OCI-LY1 (cell line): ENCODE results near the gene NR6A1.
A peak's percentile ranks its signal among the peaks of the same experiment; 100 is the strongest.

Source experiments
- H2AFZ ChIP-seq: fragments of 200-600 bp; sonication (generic), shearing (Covaris generic); 2 replicates; pipeline ENCODE4 v1.6.0; 2014; ENCODE audit warnings: antibody characterized with exemption, mild to moderate bottlenecking, low read length
- H3F3A ChIP-seq: fragments of 200-600 bp; sonication (generic), shearing (Covaris generic); 2 replicates; pipeline ENCODE4 v1.6.0; 2014; ENCODE audit warnings: mild to moderate bottlenecking, antibody characterized with exemption, low read length, moderate library complexity; ENCODE audit not compliant: insufficient read depth
- H3K27ac ChIP-seq: fragments of 200-600 bp; sonication (generic); 2 replicates; pipeline ENCODE4 v1.5.1; 2014; ENCODE audit warnings: low read length, mixed run types, mild to moderate bottlenecking, low read depth; ENCODE audit not compliant: poor library complexity, severe bottlenecking
- H3K27me3 ChIP-seq: fragments of 200-600 bp; sonication (generic); 2 replicates; pipeline ENCODE4 v1.6.0; 2014; ENCODE audit warnings: antibody characterized with exemption, mild to moderate bottlenecking, low read length, moderate library complexity; ENCODE audit not compliant: insufficient read depth
- H3K36me3 ChIP-seq: fragments of 200-600 bp; sonication (generic); 2 replicates; pipeline ENCODE4 v1.6.1; 2014; ENCODE audit warnings: mild to moderate bottlenecking, antibody characterized with exemption, low read length, moderate library complexity, mixed read lengths; ENCODE audit not compliant: insufficient read depth
- H3K4me1 ChIP-seq: fragments of 200-600 bp; sonication (generic); 2 replicates; pipeline ENCODE4 v1.5.1; 2014; ENCODE audit warnings: mild to moderate bottlenecking, low read length, moderate library complexity; ENCODE audit not compliant: insufficient read depth, severe bottlenecking
- H3K4me2 ChIP-seq: fragments of 200-600 bp; sonication (generic), shearing (Covaris generic); 2 replicates; pipeline ENCODE4 v1.6.1; 2014; ENCODE audit warnings: low read length
- H3K4me3 ChIP-seq: fragments of 200-600 bp; sonication (generic); 2 replicates; pipeline ENCODE4 v1.5.1; 2014; ENCODE audit warnings: low read length, low read depth, mild to moderate bottlenecking, mixed read lengths; ENCODE audit not compliant: poor library complexity, severe bottlenecking
- H3K79me2 ChIP-seq: fragments of 200-600 bp; shearing (Covaris generic); 2 replicates; pipeline ENCODE4 v1.6.1; 2016; ENCODE audit warnings: mixed run types, low read length, mixed read lengths; ENCODE audit not compliant: insufficient read depth
- H3K9ac ChIP-seq: fragments of 200-600 bp; sonication (generic), shearing (Covaris generic); 2 replicates; pipeline ENCODE4 v1.6.1; 2014; ENCODE audit warnings: mild to moderate bottlenecking, low read length, mixed read lengths
- H3K9me2 ChIP-seq: fragments of 200-600 bp; sonication (generic), shearing (Covaris generic); 2 replicates; pipeline ENCODE4 v1.6.1; 2014; ENCODE audit warnings: low read depth, mild to moderate bottlenecking, low read length, mixed read lengths
- H3K9me3 ChIP-seq: fragments of 200-600 bp; shearing (Covaris generic); 2 replicates; pipeline ENCODE4 v1.6.1; 2014; ENCODE audit warnings: low read length, mixed read lengths
- H4K20me1 ChIP-seq: fragments of 200-600 bp; sonication (generic), shearing (Covaris generic); 2 replicates; pipeline ENCODE4 v1.6.0; 2016; ENCODE audit warnings: mild to moderate bottlenecking, low read length; ENCODE audit not compliant: insufficient read depth
- EZH2 ChIP-seq: fragments of 200-600 bp; sonication (generic), shearing (Covaris generic); IDR thresholded peaks from 2 replicates; pipeline ENCODE4 v1.8.0; 2017; ENCODE audit warnings: borderline replicate concordance, mixed run types, mild to moderate bottlenecking, antibody characterized with exemption, low read length, moderate library complexity, mixed read lengths
- TF ChIP-seq, protein P1 (sequence below): fragments of 200-600 bp; sonication (generic), shearing (Covaris generic); IDR thresholded peaks from 2 replicates; pipeline ENCODE4 v1.5.1; 2017; ENCODE audit warnings: mild to moderate bottlenecking, antibody characterized with exemption, low read length, moderate library complexity, mixed read lengths

Gene NR6A1

DNA sequence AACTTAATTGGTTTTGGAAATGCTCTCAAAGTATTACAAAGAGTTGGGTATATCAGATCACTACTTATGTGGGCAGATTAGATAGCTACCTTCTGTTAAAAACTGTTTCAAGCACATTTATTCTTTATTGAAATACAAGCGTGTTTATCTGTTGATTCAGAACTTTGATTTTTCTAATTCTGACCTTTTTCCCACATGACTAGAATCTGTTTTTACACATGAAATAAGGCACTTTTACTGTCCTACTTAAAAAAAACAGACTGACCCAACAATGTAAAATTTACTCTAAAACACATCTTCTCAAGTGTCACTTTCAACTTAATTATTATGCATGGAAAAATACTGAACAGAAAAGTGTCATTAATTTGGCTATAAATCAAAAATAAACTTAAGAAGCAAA lies 4.8 kb downstream of the NR6A1 start:
- no peaks in the 10 kb centered on the region for H3K36me3 ChIP-seq
- H3K4me3 ChIP-seq, result no peak overlapping the region
- H3K27me3 ChIP-seq, result no peaks in the 10 kb centered on the region
- H3K9me3 ChIP-seq, result no peaks in the 10 kb centered on the region
- H2AFZ ChIP-seq, result no peak overlapping the region
- H3K4me2 ChIP-seq, result peak overlapping the region; percentile 34; the same call in 1 of the 2 replicates
- H4K20me1 ChIP-seq, result no peaks in the 10 kb centered on the region
- no peak for TF ChIP-seq EZH2
- TF ChIP-seq, protein P1, sequence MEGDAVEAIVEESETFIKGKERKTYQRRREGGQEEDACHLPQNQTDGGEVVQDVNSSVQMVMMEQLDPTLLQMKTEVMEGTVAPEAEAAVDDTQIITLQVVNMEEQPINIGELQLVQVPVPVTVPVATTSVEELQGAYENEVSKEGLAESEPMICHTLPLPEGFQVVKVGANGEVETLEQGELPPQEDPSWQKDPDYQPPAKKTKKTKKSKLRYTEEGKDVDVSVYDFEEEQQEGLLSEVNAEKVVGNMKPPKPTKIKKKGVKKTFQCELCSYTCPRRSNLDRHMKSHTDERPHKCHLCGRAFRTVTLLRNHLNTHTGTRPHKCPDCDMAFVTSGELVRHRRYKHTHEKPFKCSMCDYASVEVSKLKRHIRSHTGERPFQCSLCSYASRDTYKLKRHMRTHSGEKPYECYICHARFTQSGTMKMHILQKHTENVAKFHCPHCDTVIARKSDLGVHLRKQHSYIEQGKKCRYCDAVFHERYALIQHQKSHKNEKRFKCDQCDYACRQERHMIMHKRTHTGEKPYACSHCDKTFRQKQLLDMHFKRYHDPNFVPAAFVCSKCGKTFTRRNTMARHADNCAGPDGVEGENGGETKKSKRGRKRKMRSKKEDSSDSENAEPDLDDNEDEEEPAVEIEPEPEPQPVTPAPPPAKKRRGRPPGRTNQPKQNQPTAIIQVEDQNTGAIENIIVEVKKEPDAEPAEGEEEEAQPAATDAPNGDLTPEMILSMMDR, result no peak
- no peaks in the 10 kb centered on the region for H3K9me2 ChIP-seq
- peaks cover 4% of the 10 kb centered on the region; the same call in 1 of the 2 replicates for H3K79me2 ChIP-seq
- H3F3A ChIP-seq, result no peaks in the 10 kb centered on the region; the same call in 1 of the 2 replicates
- peaks cover 68% of the 10 kb centered on the region for H3K4me1 ChIP-seq
- H3K27ac ChIP-seq, result no peak overlapping the region
- no peak overlapping the region for H3K9ac ChIP-seq

DNA sequence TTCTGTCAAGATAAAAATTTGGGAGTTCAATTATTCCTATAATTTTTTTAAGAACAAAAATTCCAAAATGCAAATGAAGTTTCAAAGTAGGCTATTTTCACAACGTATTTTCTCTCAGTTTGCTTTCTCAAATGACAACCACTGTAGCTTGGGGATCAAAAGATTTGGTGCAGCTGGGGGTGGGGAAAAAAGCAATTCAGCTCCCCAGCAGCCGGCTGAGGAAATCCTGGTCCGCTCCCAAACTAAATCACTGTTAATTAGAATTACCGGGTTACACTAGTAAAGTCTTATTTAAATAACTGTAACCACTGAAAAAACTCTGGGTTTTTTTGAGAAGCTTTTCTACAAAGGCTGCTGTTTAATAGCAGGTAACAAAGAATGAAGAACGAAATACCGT lies 5.7 kb downstream of the NR6A1 start:
- no peaks in the 10 kb centered on the region for H3K36me3 ChIP-seq
- peak overlapping the region; percentile 7 for H3K4me3 ChIP-seq
- peak overlapping the region; percentile 5 for H3K27ac ChIP-seq
- no peak for TF ChIP-seq EZH2
- TF ChIP-seq, protein P1, result no peak
- H3K9me3 ChIP-seq, result no peaks in the 10 kb centered on the region
- peaks cover 4% of the 10 kb centered on the region; the same call in 1 of the 2 replicates for H3K79me2 ChIP-seq
- no peak overlapping the region for H2AFZ ChIP-seq
- no peaks in the 10 kb centered on the region for H4K20me1 ChIP-seq
- peak overlapping the region; percentile 34; the same call in 1 of the 2 replicates for H3K4me2 ChIP-seq
- no peaks in the 10 kb centered on the region for H3K27me3 ChIP-seq
- H3K4me1 ChIP-seq, result peaks cover 68% of the 10 kb centered on the region
- no peaks in the 10 kb centered on the region for H3K9me2 ChIP-seq
- H3F3A ChIP-seq, result no peaks in the 10 kb centered on the region; the same call in 1 of the 2 replicates
- no peak overlapping the region for H3K9ac ChIP-seq

DNA sequence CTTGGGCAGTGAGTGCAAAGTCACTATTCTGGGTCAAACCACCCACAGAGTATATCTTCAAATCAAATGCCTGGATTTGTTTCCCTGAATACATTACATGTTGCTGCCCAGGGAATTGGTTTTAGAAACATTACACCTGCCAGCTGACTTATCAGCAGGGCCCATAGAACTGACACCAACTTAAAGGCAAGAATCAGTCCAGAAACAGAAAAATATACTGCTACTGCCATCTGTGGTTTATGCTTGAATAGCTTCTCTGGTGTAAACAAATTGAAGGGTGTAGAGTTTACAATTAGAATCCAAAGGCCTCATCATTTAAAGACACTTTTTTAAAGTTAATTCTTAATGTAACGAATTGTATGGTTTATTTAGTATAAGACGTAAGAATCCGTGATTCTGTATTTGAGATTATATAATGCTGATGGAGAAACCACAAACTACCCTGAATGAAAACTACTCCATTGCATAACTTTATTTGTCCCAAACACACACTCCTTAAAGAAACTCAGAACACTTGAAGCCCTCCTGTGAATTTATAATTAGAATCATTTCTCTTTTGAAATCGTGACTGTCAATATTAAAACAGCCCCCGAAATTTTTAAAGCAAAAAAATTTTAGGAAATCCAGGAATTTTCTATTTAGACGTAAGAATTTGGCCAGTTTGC lies 6.2 kb downstream of the NR6A1 start:
- H4K20me1 ChIP-seq, result no peaks in the 10 kb centered on the region
- H3K9ac ChIP-seq, result no peak overlapping the region
- peak overlapping the region; percentile 34; the same call in 1 of the 2 replicates for H3K4me2 ChIP-seq

More for the DNA sequence above, 6.2 kb downstream of the NR6A1 start:
- Histone ChIP-seq H3K9me3 (no peaks in the 10 kb centered on the region), H3K27ac (peak overlapping the region; percentile 5), H3K27me3 (no peaks in the 10 kb centered on the region), H3F3A (no peaks in the 10 kb centered on the region; the same call in 1 of the 2 replicates), H3K36me3 (no peaks in the 10 kb centered on the region), H3K9me2 (no peaks in the 10 kb centered on the region), H3K4me3 (peak overlapping the region; percentile 7), H3K4me1 (peaks cover 63% of the 10 kb centered on the region), H3K79me2 (peaks cover 4% of the 10 kb centered on the region; the same call in 1 of the 2 replicates), H2AFZ (no peak overlapping the region)
- TF ChIP-seq EZH2, result no peak
- TF ChIP-seq, protein P1, result peak; percentile 53
